Measurements from ENCODE around the gene CDCP1.

- TF ChIP-seq CTCF (IDR thresholded peaks at IDR 0.05) (no peak), POLR2AphosphoS5 (IDR thresholded peaks at IDR 0.05) (no peak), POLR2A (IDR thresholded peaks at IDR 0.05) (no peak)
Measured at GRCh38 chr3:45168451-45168850, 22.3 kb upstream of the CDCP1 start.
